SK-N-MC (cell line): Measurements from ENCODE around the gene AFP.

Experiments
- EZH2 ChIP-seq: fragments of 200-600 bp; sonication (generic); IDR thresholded peaks from one replicate; pipeline ENCODE4 v1.6.1; 2017; ENCODE audit warnings: antibody characterized with exemption
- FOXP2 ChIP-seq: optimal IDR thresholded peaks from 2 replicates; pipeline ENCODE3; 2011; ENCODE audit warnings: mild to moderate bottlenecking, moderate library complexity; ENCODE audit not compliant: insufficient read depth; ENCODE audit errors: extremely low read length, control extremely low read depth
- POLR2AphosphoS5 ChIP-seq: IDR thresholded peaks from 2 replicates; pipeline ENCODE4 v1.6.1; 2012; ENCODE audit warnings: mild to moderate bottlenecking, low read depth, low read length, borderline replicate concordance

DNA sequence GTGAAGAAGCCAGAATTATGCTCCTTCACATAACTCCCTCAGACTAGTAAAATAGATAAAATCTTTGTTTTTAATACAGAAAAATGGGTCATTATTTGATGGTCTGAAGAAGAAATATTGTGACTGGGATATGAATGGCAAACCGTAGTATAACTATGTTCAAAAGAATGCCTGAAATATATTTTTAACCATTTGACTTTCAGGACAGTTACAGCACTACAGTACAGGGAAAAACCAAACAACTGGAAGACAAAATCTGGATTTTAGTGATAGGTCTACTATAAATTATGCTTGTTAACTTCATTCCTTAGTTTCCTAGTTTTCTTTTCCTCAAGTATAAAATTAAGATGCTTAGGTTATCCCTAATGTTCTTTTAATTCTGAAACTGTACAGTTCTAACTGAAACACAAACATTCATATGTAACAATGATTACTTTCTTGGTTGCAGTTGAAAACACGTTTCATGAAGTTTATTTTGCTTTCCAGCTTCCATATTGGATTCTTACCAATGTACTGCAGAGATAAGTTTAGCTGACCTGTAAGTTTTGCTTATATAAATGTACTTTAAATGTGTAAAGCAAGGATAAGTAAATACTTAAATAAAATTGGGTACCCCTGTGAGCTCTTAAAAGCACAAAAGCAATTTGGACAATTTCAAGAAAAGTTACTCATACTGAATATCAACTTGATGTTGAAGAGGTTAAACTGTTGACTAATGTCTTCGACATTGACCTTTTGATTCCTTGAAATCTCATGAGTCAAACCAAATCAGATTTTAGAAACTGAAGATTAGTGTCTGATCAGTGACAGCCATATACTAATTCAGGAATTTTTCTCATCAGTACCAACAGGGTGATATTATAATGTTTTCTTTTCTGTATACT lies 895 bp downstream of the AFP start:
- TF ChIP-seq EZH2 (no peak), POLR2AphosphoS5 (no peak), FOXP2 (no peak)
